Body of pancreas (tissue), 4 donors: Measurements from ENCODE around the gene DDTL.
"Not testable (repeated sequence)": the region's sequence is repeated elsewhere in the genome, so short reads cannot be mapped to it uniquely, and the experiment has no call there.

ENCODE experiments used
- POLR2A ChIP-seq, 3 donors: fragments of 450-650 bp; IDR thresholded peaks; one replicate each; pipeline ENCODE4 v1.6.1; 2016; ENCODE audit warnings: antibody characterized with exemption in 3 of 3, mild to moderate bottlenecking in 2 of 3
- TF ChIP-seq, protein P1 (sequence below), 7 experiments: fragments of 450-650 bp in 4 of 7; fragments of 200-600 bp in 3 of 7; sonication (generic) in 3 of 7; IDR thresholded peaks; one replicate each; pipeline ENCODE4 v1.5.1; 2016 to 2019; ENCODE audit warnings: antibody characterized with exemption in 7 of 7

DNA sequence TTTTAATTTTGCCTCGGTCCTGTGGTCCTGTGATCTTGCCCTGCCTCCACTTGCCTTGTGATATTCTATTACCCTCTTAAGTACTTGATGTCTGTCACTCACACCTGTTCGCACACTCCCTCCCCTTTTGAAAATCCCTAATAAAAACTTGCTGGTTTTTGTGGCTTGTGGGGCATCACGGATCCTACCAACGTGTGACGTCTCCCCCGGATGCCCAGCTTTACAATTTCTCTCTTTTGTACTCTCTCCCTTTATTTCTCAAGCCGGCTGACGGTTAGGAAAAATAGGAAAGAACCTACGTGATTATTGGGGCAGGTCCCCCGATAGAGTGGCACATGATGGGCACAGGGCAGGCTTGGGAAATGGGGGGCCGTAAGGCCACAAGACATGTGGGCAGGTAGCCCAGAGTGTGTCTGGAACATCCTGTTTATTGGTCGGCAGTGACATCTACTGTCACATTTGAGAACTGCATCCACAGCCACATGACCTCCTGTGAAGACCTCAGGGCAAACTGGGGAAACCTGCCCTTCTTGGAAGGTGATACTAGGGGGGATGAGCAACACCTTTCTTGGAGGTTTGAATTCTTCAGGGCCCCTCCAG, 10.3 kb upstream of the DDTL start:
- not testable (repeated sequence) for TF ChIP-seq POLR2A (IDR thresholded peaks at IDR 0.05)
- TF ChIP-seq, protein P1, sequence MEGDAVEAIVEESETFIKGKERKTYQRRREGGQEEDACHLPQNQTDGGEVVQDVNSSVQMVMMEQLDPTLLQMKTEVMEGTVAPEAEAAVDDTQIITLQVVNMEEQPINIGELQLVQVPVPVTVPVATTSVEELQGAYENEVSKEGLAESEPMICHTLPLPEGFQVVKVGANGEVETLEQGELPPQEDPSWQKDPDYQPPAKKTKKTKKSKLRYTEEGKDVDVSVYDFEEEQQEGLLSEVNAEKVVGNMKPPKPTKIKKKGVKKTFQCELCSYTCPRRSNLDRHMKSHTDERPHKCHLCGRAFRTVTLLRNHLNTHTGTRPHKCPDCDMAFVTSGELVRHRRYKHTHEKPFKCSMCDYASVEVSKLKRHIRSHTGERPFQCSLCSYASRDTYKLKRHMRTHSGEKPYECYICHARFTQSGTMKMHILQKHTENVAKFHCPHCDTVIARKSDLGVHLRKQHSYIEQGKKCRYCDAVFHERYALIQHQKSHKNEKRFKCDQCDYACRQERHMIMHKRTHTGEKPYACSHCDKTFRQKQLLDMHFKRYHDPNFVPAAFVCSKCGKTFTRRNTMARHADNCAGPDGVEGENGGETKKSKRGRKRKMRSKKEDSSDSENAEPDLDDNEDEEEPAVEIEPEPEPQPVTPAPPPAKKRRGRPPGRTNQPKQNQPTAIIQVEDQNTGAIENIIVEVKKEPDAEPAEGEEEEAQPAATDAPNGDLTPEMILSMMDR (IDR thresholded peaks at IDR 0.05): peak; percentile 70 to 95 (median 86)
